ENCODE data around the gene ANO1. TPM values are rescaled to one million over a fixed set of nuclear protein-coding genes. Genes with fewer than 3 reads are reported as not detected.
"Not testable (repeated sequence)": the region's sequence is repeated elsewhere in the genome, so short reads cannot be mapped to it uniquely, and the experiment has no call there.

Gene ANO1
- 5.7 TPM for total RNA-seq
- long read RNA-seq, partial matches to known transcripts = 3 of 3 reads
- long read RNA-seq, other reads (novel, unspliced or antisense) = 0 of 3 reads

DNA sequence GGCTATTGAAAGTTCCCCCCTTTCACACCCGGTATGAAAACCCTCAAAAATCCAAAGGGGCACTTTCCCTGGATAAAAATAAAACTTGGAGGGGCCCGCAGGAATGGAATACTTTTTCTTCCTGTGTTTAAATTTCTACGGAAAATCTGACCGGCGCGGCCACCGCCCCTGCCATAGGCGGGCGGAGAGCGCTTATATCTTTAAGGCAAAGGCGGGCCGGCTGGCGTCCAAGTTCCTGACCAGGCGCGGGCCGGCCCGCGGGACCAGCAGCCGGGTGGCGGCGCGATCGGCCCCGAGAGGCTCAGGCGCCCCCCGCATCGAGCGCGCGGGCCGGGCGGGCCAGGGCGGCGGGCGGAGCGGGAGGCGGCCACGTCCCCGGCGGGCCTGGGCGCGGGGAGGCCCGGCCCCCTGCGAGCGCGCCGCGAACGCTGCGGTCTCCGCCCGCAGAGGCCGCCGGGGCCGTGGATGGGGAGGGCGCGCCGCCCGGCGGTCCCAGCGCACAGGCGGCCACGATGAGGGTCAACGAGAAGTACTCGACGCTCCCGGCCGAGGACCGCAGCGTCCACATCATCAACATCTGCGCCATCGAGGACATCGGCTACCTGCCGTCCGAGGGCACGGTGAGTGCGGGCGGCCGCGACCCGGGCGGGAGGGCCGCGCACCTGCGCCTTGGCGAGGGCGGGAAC lies at the start of gene ANO1:
Gene ANO1 (plus strand): TSS at position 223 of the 686 bp plus-strand sequence. CDS start 290 bp downstream, at position 513.
- DNase-seq (ENCODE audit: low spot score) = no peak

GRCh38 chr11:70029115-70029860 lies 48.8 kb upstream of the ANO1 start:
- DNase-seq (ENCODE audit: low spot score) = no peak

GRCh38 chr11:70029861-70030380 lies 48.2 kb upstream of the ANO1 start:
- no peak for DNase-seq (ENCODE audit: low spot score)

DNA sequence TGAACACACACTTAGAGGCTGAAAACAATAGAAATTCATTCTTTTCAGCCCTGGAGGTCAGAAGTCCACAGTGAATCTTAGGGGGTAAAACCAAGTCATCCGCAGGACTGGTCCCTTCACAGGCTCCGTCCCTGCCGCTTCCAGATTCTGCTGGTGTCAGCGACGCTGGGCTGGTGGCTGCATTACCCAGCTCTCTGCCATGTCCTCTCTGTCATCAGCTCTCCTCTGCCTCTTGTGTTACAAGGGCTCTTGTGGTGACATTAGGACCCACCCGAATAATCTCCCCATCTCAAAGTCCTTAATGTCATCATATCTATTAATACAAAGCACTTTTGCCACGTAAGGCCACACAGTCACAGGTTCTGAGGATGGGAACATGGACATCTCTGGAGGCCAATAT lies 47.7 kb upstream of the ANO1 start:
- DNase-seq (ENCODE audit: low spot score) = no peak

DNA sequence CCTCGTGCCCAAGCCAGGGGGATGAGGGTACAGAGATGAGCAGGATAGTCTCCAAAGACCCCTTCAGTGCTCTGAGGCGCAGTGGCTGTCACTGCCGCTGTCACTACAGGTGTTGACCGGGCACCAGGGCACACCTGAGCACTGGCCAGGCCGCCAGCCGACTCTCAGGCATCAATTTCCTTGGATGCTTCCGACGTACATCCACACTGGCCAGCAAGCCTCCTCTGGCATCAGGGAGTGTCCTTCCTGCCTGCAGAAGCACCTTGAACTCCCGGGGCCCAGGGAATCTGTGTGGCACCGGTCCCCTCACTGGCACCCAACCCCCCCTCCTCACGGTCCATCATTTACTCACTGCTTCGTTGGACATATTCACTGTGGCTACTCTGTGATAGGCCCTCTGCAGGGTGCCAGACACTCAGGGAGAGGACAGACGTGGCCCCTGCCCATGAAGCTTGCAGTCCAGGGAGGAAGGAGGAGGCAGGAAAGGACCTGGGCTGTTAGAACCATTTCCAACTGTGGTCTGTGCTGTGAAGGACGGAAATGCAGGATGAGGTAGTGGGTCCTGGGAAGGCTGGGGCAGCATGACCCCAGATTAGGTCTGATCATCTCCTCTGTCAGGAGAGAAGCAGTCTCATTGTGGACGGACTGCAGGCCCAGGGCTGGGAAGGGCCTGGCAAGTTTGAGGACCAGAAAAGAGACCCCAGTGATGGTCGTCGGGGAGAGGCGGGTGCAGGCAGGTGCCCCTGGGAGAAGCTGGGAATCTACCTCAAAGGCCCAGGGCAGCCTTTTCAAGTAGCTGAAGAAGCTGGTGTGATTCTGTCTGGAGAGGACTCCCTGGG lies 46.3 kb upstream of the ANO1 start:
- peak; percentile 79 for DNase-seq (ENCODE audit: low spot score)

DNA sequence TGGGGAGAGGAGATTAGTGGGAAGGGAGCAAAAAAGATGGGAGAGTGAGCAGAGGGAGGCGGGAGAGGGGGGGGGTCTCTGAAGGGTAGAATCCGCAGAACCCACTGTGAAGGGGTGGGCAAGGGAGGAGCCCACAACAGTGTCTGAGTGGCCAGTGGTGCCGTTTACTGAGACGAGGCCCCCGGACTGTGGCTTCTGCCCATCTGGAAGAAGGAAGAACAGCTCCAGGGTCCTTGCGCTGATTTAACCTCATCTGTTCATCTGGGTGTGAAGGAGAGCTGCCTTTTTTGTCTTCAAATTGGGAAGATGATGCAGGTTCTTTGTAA lies 45.7 kb upstream of the ANO1 start:
- no peak for DNase-seq (ENCODE audit: low spot score)

- peak; percentile 68 for DNase-seq (ENCODE audit: low spot score)
Observed at GRCh38 chr11:70032943-70033710, 45.0 kb upstream of the ANO1 start.

DNA sequence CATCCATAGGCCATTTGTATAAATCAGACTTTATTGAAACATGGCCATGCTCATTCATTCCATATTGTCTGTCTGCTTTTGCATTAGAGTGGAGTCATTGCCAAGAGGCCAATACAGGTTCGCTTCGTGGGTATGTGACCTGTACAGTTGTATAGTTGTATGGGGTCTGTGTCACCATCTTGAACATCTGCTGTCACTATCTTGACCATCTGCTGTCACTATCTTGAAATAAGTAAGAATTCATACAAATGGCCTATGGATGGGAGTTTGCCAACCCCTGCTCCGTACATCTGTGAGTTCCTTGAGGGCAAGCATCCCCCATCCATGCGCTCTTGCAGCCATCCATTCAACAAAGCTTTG lies 44.4 kb upstream of the ANO1 start:
- no peak for DNase-seq (ENCODE audit: low spot score)

- peak; percentile 51 for DNase-seq (ENCODE audit: low spot score)
Observed at GRCh38 chr11:70034740-70035365, 43.3 kb upstream of the ANO1 start.

DNA sequence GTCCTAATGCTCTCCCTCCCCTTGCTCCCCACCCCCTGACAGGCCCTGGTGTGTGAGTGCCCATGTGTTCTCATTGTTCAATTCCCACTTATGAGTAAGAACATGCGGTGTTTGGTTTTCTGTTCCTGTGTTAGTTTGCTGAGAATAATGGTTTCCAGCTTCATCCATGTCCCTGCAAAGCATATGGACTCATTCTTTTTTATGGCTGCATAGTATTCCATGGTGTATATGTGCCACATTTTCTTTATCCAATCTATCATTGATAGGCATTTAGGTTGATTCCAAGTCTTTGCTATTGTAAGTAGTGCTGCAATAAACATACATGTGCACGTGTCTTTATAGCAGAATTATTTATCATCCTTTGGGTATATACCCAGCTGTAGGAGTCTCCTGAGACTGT lies 42.5 kb upstream of the ANO1 start:
- DNase-seq (ENCODE audit: low spot score) = not testable (repeated sequence)

DNA sequence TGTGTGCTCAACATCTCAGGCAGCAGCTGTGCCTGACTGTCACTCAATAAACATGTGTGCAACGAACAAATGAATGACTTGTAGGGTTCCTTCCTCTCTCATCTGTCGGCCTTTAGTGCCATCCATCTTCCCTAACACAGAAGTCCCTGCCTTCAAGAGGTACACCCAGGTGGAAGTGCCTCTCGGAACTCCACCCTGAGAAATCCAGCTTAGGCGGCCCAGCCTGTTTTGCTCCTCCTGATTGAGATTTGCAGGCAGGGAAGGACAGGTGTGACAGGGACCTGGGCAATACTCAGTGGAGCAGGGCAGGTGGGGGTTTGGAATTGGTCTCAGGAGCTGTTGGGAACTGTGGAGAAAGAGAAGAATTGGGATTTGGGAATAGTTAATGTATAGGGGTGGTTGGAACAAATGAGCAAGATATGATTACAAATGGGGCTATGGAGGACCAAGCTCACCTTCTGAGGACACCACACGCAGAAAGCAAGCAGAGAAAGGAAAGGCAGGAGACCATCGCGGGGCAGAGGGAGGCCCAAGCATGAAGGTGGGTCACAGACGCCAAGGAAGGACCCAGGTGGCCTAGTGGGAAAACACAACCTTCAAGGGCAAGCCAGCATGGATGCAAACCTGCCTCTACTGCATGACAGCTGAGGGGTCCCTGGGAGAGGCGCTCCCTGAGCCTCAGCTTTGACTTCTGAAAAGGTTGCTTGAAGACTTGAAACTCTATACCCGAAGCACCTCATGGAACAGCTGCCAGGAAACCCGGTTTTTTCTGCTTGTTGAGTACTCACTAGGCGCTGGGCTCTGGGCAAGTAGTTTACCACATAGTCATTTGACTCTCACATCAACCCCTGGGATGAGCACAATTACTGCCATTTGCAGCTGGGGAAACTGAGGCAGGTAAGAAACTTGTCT lies 40.9 kb upstream of the ANO1 start:
- DNase-seq (ENCODE audit: low spot score) = peak; percentile 57

DNA sequence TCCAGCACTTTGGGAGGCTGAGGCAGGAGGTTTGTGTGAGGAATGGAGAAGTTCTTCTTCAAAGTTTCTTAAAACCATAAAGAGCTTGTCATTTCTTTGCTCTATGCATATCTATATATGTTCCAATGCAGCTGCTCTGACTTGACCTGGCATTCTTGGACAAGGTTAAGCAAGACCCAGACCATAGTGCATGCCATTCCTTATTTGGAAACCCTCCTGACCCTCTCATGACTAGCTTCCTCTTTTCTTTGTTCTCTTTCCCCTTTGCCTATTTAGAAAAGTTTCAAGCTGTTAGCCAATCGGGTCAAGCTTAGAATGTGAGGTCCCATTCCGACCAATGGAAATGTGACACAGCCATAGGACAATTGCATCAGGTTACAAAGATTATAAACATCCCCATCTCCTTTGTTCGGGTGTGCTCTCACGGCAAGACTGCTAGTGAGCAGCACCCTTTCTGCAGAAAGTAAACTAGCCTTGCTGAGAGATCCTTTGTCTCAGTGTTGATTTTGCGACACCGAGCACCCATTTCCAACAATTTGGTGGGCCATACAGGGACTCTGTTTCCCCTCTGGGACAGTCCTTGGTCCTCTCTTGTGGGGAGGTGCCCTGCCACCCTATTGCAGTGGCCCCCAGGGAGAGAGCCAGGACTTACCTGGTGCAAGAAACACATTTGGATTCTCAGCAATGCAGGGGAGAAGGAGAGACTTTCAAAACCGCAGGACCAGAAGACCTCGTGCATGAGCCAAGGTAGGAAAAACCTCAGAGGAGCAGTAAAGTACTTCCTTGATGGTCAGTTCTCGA lies 39.9 kb upstream of the ANO1 start:
- DNase-seq (ENCODE audit: low spot score) = no peak

DNA sequence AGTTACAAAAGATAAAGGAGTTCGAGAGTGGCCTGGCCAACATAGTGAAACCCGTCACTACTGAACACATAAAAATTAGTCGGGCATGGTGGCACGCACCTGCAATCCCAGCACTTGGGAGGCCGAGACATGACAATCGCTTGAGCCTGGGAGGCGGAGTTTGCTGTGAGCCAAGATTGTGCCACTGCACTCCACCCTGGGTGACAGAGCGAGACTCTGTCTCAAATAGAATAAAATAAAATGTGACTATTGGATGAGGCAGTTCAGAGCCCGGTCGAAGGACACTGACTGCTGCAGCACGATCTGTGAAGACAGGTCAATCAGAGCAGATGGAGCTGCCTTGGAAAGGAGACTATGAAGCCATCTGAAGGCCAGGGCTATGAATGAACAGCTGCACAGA lies 37.7 kb upstream of the ANO1 start:
- DNase-seq (ENCODE audit: low spot score) = no peak

DNA sequence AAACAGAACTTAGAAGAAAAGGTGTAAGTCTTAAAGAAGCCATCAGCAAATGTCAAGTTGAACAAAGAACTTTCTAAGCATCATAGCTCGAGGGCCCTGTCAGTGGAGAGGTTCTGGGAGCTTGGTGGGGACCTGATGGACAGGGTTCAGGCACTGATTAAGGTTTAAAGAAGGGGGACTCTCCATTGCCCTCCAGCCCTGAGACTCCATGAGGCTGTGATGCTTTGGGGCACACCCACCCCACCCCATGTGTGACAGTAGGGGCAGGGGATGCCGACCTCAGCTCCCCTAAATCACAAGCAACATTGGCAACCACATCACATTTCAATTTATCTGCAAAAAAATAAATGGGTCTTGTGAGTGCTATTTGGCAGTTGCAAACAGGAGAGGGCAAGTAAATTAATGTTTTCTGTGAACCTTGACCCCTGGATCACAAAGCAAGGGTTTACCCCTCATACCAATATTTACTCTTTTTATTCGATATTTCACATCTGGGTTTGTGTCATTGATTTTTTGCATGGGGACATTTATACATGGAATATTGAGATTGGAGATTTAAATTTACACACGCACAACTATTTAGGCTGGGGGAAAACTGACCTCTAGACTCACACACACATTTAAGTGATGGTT lies 37.1 kb upstream of the ANO1 start:
- no peak for DNase-seq (ENCODE audit: low spot score)

GRCh38 chr11:70043482-70043881 lies 34.6 kb upstream of the ANO1 start:
- no peak for DNase-seq (ENCODE audit: low spot score)

DNA sequence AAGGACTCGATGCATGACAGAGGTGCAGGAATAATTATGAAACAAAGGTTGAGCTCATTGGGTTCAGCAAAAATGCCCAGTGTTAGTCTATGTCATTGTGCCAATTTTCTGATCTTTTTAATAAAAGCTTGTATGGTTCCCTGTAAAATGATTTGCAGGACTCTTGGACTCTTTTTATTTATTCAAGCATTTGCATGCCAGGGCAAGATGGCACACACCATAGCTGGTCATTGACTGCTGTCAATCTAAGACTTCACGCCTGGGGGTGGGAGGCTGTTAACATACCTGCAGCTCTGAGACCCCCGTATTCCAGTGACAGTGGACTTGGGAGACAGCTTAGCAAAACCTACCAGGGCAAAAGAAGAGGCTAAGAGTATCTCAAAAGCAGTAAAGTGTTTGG lies 32.0 kb upstream of the ANO1 start:
- no peak for DNase-seq (ENCODE audit: low spot score)

DNA sequence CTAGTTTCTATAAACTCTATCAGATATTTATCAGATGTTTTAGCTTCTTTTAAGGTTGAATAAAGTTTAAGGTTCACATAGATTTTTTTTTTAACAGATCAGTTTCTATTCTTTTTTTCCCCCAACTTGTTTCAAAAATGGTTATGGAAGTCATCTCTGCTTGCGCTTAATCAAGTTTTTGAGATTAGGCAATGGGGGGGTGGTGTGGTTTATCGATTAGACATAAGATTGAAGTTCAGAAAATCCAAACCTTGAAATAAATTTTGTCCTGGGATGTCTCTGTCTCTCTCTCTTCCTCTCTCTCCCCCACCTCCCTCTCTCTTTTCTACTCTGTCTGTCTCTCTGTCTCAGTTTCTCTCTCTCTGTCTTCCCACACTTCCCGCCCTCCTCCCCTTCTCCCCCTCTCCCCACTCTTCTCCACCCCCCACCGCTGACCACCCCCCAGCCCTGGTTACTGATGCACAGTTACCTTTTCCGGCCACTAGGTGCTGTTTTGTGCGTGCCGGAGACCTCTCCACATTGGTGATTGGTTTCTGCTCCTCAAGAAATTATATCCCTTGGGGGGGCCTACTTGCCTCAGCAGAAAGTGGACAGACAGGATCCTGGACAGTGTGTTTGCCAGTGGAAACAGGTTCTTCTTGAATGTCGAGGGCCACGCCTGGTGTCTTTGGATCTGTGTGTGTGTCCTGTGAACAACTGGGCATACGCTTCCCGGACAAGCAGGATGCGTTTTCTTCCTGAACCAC lies 29.7 kb upstream of the ANO1 start:
- peak; percentile 65 for DNase-seq (ENCODE audit: low spot score)
